HuH-7.5 (cell line): ENCODE measurements around the gene CXCL12.

ENCODE experiments used
- DNase-seq: peaks from one replicate; pipeline ENCODE4 v3.0.0; 2011; ENCODE audit warnings: low spot score

The CXCL12 gene

GRCh38 chr10:44399659-44400451 is 15.0 kb upstream of the CXCL12 start:
- no peak for DNase-seq

DNA sequence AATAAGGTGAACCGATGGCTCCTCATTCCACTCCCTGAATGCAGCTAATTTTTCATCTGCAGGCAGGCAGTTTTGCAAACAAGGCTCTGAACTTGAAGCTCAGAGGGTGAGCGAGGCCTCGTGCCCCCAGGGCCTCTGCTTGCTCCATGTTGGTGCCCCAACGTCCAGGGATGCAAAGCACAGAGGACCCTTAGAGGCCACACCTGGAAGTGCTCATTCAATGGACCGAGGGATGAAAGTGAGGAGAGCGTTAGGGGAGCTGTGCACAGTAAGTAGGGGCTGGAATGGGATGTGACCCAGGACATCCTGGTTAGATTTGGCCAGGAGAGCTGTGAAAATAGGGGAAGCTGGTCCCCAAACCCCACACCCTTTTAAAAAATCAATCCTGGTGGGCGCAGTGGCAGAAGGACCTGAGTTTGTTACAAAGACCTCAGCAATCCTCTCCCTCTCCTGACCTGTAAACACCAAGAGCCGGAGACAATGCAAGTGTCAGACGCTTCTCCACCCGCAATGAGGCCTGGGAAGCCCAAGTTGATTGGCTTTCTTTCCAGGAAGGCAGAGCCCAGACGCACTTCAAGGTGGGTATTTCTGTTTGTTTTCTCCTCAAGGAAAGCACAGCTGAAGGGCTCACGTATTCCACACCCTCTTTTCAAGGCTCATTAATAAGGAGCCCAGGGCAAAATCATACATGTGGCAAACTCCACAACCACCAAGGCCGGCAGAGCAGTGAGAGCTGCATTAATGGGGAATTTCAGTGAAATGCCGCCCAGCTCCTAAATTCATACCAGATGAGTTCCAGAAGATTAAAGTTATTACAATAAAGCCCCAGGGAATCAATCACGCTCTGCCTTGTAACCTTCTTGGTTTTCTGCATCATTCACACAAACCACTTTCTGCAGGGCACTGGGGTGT is 14.1 kb upstream of the CXCL12 start:
- DNase-seq, result no peak

- no peak for DNase-seq
Measured at GRCh38 chr10:44398271-44398670, 13.4 kb upstream of the CXCL12 start.

DNA sequence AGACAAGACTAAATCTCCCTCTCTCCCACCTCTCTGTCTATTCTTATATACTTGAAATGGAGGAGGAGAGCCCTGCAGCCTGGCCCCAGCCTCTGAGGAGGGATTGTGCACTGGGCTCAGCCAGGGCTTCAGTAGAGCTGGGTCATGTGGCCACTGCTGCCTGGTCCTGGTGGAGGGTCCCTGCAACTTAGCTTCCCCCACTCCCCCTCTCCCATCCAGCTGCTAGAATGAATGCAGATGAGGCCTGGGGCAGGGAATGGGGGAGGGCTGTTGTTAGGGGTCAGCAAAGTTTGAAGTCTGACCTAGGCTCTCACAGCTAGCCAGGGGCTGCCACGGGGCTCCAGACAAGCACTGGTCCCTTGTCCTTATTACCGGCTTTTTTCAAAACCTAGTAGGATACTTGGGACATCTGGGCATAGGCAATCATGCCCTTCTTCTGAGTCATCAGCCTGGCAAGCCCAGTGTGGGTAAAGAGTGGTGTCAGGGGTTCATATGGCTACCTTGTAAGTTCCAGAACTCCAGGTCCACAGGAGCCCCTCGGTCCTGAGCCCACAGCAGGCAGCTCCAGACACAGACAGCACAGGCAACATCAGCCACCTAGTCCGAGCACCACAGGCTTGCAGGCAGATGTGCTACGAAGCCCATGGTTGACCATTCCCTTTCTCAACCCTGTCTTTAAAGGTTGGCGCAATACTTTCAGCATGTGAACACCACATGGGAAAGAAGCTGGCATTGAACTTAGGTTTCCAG is 12.8 kb upstream of the CXCL12 start:
- DNase-seq, result no peak

GRCh38 chr10:44396671-44397191 is 11.8 kb upstream of the CXCL12 start:
- DNase-seq, result no peak

GRCh38 chr10:44395902-44396670 is 11.2 kb upstream of the CXCL12 start:
- DNase-seq, result no peak

GRCh38 chr10:44395396-44395795 is 10.5 kb upstream of the CXCL12 start:
- no peak for DNase-seq

DNA sequence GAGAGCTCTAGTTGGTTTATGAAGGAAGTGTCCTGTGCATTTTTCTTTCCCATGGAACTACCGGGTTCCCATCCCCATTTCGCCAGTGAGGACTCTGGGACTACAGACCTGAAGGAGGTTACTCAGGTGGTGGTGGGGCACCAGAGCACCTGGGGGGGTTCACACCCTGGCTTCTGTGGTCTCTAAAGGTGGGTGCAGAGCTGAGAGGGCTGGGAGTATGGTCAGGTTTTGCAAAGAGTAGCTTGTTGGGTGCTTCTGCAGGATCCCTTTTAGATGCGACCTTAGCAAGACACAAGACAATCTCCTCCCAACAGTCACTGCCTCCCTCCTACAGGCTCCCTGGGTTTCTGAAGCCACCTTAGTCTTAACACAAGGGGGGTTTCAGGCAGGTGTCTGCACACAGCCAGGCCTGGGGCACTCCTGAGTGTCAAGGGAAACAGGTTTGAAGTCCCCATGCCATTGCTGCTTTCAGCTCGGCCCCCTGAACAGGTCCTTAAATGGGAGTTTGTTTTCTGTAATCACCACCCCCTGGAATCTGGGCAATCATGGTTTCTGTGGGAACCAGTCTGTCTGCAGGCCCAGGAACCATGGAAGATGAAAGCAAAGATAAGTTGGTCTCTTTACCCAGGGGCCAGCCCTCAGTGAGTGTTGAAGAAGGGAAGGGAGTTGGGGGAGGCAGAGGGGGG is 9.9 kb upstream of the CXCL12 start:
- DNase-seq, result no peak

DNA sequence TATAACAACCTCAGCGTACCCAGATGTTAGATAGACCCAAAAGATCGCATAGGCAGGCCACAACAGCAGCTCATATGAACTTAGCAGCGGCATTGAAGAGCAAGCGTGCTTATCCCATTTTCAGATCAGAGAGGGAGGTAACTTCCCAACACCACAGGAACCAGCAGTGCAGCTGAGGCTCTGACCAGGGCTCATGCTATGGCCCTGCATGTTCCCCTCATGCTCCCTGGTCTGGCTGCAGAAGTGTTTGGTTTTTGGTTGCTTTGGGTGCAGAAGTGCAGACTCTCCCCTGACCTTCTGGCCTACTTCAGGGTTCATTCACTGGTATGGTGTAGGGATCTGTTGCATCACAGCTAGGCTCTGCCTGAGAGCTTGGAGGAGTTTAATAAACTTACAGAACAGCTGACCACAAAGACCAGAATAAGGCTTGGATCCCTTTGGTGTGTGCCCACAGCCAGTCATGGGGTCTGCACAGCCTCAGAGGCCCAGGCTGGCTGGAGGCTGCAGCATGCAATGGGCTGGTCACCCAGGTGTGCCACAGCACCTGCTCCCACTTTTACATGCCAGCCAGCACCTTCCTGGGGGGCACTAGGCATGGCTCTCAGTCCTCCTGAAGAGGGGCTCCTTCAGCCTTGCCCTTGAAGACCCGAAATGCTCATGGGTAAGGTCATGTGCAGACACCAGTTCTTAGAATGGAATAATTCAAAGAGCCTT is 9.1 kb upstream of the CXCL12 start:
- no peak for DNase-seq

GRCh38 chr10:44393051-44393630 is 8.2 kb upstream of the CXCL12 start:
- DNase-seq, result no peak

DNA sequence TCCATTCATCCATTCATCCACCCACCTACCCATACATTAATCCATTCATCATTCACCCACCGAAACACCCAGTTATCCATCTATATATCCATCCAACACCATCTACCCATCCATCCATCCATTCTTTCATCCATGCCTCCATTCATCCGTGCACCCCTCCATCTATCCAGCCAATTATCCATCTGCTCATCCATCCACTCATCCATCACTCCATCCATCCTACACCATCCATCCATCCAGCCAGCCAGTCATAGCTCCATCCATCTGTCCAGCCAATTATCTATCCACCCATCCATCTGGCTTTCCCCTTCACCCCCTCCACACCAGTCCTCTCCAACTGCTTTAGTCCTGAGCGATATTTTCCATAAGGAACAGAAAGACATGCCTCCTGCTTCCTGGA is 7.5 kb upstream of the CXCL12 start:
- DNase-seq, result no peak

GRCh38 chr10:44391981-44392380 is 7.1 kb upstream of the CXCL12 start:
- no peak for DNase-seq

DNA sequence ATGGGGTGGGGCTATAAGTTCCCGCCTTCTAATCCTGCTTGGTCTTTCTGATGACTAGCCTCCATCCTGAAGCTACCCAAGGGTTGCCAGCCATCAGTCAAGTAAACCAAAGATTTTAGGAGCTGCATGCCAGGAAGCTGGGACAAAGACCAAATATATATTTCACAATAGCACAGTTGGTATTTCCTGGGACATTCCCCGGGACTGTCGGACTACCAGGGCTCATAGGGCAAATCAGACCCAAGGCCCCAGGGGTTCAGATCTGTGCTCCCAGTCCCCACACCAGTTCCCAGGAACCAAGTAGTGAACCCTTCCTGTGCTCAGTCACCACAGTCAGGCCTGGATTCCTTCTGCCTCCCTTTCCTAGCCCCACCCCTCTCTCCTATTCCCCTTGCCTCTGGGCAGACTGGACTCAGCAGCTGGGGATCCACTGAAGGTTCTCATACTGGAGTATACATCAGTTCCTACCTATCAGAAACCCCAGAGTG is 5.7 kb upstream of the CXCL12 start:
- DNase-seq, result no peak

GRCh38 chr10:44389556-44389955 is 4.7 kb upstream of the CXCL12 start:
- no peak for DNase-seq

DNA sequence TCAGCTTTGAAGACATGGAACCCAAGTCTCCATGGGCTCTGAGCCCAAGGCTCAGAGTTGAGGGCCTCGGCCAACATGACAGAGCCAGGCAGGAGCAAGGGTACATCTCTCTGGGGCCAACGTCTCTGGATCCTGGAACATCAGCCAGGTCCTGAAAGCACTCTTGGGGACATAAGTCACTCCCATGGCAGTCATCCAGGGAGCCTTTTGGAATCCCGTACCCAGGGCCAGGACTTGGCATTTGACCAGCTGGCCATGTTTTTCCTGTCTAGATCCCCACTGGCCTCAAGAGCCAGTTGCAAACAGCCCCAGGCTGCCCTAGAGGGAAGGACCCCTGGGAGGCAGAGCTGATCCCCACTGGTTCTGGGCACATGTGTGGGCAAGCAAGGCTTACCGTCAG is 4.3 kb upstream of the CXCL12 start:
- DNase-seq, result no peak

DNA sequence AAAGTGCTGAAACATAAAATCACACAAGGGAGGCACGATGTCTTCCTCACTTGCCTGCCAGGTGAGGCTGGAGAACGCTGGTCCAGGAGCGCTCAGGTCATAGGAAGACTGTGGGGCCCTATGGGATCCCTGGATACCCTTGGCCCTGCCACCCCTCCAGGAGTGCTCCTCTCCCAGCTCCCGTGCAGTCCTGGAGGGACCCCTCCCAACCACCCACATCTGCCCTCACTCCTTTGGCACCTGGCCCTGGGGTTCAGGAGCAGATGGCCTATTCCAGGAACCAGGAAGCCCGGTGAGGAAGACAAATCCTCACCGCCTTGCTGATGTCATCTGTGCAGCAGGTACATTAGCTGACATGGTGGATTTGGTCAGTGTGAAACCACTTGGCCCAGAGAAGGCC is 3.7 kb upstream of the CXCL12 start:
- no peak for DNase-seq

- DNase-seq, result no peak
Measured at GRCh38 chr10:44387853-44388251, 3.0 kb upstream of the CXCL12 start.

DNA sequence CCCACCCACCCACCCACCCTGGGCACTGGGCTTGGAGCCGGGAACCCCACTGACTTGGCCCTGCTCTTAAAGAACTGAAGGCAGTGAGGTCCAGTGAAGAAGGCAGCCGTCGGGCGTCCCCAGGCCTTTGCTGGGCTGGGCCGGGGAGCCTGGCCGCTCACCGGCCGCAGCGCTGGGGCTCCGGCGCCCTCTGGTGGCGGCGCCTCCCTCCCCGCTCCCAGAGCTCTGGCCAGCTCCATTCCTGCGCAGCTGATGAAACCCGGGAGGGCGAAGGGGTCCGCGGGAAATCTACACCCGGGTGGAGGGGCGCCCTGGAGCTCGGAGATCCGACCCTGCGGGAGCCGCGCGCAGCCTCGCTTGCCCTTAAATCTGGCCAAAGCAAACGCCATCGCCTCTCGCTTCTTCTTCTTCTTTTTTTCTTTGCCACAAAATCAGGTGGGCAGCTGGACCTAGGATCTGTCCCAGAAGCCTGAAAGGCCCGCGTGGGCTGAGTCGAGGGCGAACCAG is 1.7 kb upstream of the CXCL12 start:
- peak; percentile 86 for DNase-seq

- no peak for DNase-seq
Measured at GRCh38 chr10:44385696-44386441, 972 bp upstream of the CXCL12 start.
